Keratinocyte (primary cell): ENCODE data around the gene ANKFN1. TPM values are rescaled to one million over a fixed set of nuclear protein-coding genes. Genes with fewer than 3 reads are reported as not detected.

Source experiments
- DNase-seq: peaks from one replicate; pipeline ENCODE4 v3.0.0-alpha.2; 2011; ENCODE audit warnings: low read depth, missing footprints, low spot score
- FAIRE-seq: peaks from 2 replicates; lab custom pipeline; 2011; peaks lifted over from hg19 to GRCh38; lab: Jason Lieb, UNC
- H2AFZ ChIP-seq: 2 replicates; pipeline ENCODE4 v1.6.0; 2012; ENCODE audit warnings: low read length, control low read depth, inconsistent platforms; ENCODE audit not compliant: control insufficient read depth
- H3K27ac ChIP-seq: 2 replicates; pipeline ENCODE4 v1.5.1; 2011; ENCODE audit warnings: low read length; ENCODE audit not compliant: control insufficient read depth, insufficient read depth
- H3K27me3 ChIP-seq: 3 replicates; pipeline ENCODE4 v1.6.0; 2011; ENCODE audit warnings: low read length; ENCODE audit not compliant: control insufficient read depth, insufficient read depth; ENCODE audit errors: extremely low read depth
- H3K36me3 ChIP-seq, 2 experiments: 2 replicates in 1 of 2; 3 replicates in 1 of 2; pipeline ENCODE4 v1.5.1; 2011; ENCODE audit warnings: low read length in 2 of 2, mild to moderate bottlenecking in 1 of 2; ENCODE audit not compliant: control insufficient read depth in 2 of 2, insufficient read depth in 2 of 2; ENCODE audit errors: extremely low read depth in 1 of 2
- H3K4me1 ChIP-seq: 3 replicates; pipeline ENCODE4 v1.5.1; 2011; ENCODE audit warnings: low read length; ENCODE audit not compliant: control insufficient read depth, insufficient read depth; ENCODE audit errors: extremely low read depth
- H3K4me2 ChIP-seq: 3 replicates; pipeline ENCODE4 v1.6.0; 2011; ENCODE audit warnings: low read depth, low read length; ENCODE audit not compliant: control insufficient read depth, insufficient read depth; ENCODE audit errors: extremely low read depth
- H3K4me3 ChIP-seq, 3 experiments: fragments of 200-600 bp in 1 of 3; sonication (generic) in 1 of 3; 2 replicates in 2 of 3; 3 replicates in 1 of 3; pipeline ENCODE4 v1.5.1; 2011 to 2016; ENCODE audit warnings: low read length in 3 of 3, mild to moderate bottlenecking in 3 of 3, control low read depth in 2 of 3, inconsistent platforms in 1 of 3, low read depth in 1 of 3, mixed read lengths in 1 of 3, mixed run types in 1 of 3, moderate library complexity in 1 of 3; ENCODE audit not compliant: control insufficient read depth in 2 of 3, insufficient read depth in 2 of 3; ENCODE audit errors: extremely low read depth in 1 of 3
- H3K79me2 ChIP-seq: 2 replicates; pipeline ENCODE4 v1.6.0; 2012; ENCODE audit warnings: low read length; ENCODE audit not compliant: control insufficient read depth, insufficient read depth
- H3K9ac ChIP-seq: 3 replicates; pipeline ENCODE4 v1.6.0; 2011; ENCODE audit warnings: low read length; ENCODE audit not compliant: control insufficient read depth, insufficient read depth; ENCODE audit errors: extremely low read depth
- H3K9me1 ChIP-seq: 3 replicates; pipeline ENCODE4 v1.6.0; 2011; ENCODE audit warnings: low read length; ENCODE audit not compliant: control insufficient read depth, insufficient read depth; ENCODE audit errors: extremely low read depth
- H3K9me3 ChIP-seq: 2 replicates; pipeline ENCODE4 v1.5.1; 2012; ENCODE audit warnings: low read depth, low read length; ENCODE audit not compliant: control insufficient read depth
- H4K20me1 ChIP-seq: 3 replicates; pipeline ENCODE4 v1.6.0; 2011; ENCODE audit warnings: low read length; ENCODE audit not compliant: control insufficient read depth, insufficient read depth; ENCODE audit errors: extremely low read depth
- CTCF ChIP-seq, 3 experiments: IDR thresholded peaks in 1 of 3; conservative IDR thresholded peaks in 1 of 3; optimal IDR thresholded peaks in 1 of 3; 2 replicates in 2 of 3; 3 replicates in 1 of 3; pipeline versions ENCODE3 to v1.5.1; 2011; ENCODE audit warnings: low read length in 3 of 3, mild to moderate bottlenecking in 3 of 3, moderate library complexity in 2 of 3, control low read depth in 1 of 3, inconsistent platforms in 1 of 3; ENCODE audit not compliant: insufficient read depth in 2 of 3; ENCODE audit errors: extremely low read depth in 1 of 3
- EZH2 ChIP-seq: IDR thresholded peaks from one replicate; pipeline ENCODE4 v1.6.1; 2012; ENCODE audit warnings: inconsistent platforms, mild to moderate bottlenecking, low read length, moderate library complexity
- dilution Hi-C: fragments of 300-500 bp; cut with MboI; formaldehyde crosslinking; loops from one replicate; pipeline ENCODE4 v1.7.0; 2020; ENCODE audit warnings: low sequenced_read_pairs; ENCODE audit not compliant: extremely low pct_ligation_motif_present
- polyA plus RNA-seq, 5 experiments: library from polyadenylated mRNA; depleted of rRNA in 3 of 5; stranded (reverse) in 3 of 5; stranded (forward) in 1 of 5; unstranded in 1 of 5; fragments of >200 nt; gene quantifications; 1 replicate in 1 of 5; 2 replicates in 3 of 5; 3 replicates in 1 of 5; pipeline versions ENCODE4 v1.2.1 to v1.2.3, GENCODE V29; 2011 to 2012; ENCODE audit warnings: missing spikeins in 2 of 5, low read depth in 1 of 5, low replicate concordance in 1 of 5

The ANKFN1 gene
- polyA plus RNA-seq, 1 donor (not counting 4 experiments of a cell fraction or from before 2014, with no cell fraction given): 0.12 TPM

GRCh38 chr17:56549501-56549900, 396.2 kb downstream of the ANKFN1 start:
- dilution Hi-C loops: no loop called here

GRCh38 chr17:56557682-56558081, 404.4 kb downstream of the ANKFN1 start:
- Histone ChIP-seq H3K9me3 (no peaks in the 10 kb centered on the region), H3K4me1 (no peaks in the 10 kb centered on the region), H2AFZ (no peak overlapping the region), H3K4me2 (no peak overlapping the region), H3K9ac (no peak overlapping the region), H3K4me3 (no peak overlapping the region), H3K27me3 (no peaks in the 10 kb centered on the region), H3K27ac (no peak overlapping the region), H4K20me1 (no peaks in the 10 kb centered on the region), H3K79me2 (no peaks in the 10 kb centered on the region), H3K36me3 (no peaks in the 10 kb centered on the region), H3K9me1 (no peaks in the 10 kb centered on the region)
- no peak for FAIRE-seq
- no peak for DNase-seq
- dilution Hi-C loops: no loop called here
- TF ChIP-seq EZH2: no peak
- no peak for TF ChIP-seq CTCF (optimal IDR thresholded peaks at IDR 0.05 in 1 of 3, IDR thresholded peaks at IDR 0.05 in 1 of 3, conservative IDR thresholded peaks at IDR 0.05 in 1 of 3; ENCODE audit: extremely low read depth in 1 of 3, insufficient read depth in 2 of 3, low read length in 3 of 3)

More at GRCh38 chr17:56549501-56549900, 396.2 kb downstream of the ANKFN1 start:
- Histone ChIP-seq H3K79me2 (no peaks in the 10 kb centered on the region), H3K27me3 (no peaks in the 10 kb centered on the region), H3K9me1 (no peaks in the 10 kb centered on the region), H4K20me1 (no peaks in the 10 kb centered on the region), H3K9ac (no peak overlapping the region), H3K4me2 (no peak overlapping the region), H2AFZ (no peak overlapping the region), H3K4me1 (no peaks in the 10 kb centered on the region), H3K4me3 (no peak overlapping the region), H3K27ac (no peak overlapping the region), H3K9me3 (no peaks in the 10 kb centered on the region), H3K36me3 (no peaks in the 10 kb centered on the region)
- TF ChIP-seq CTCF (optimal IDR thresholded peaks at IDR 0.05 in 1 of 3, IDR thresholded peaks at IDR 0.05 in 1 of 3, conservative IDR thresholded peaks at IDR 0.05 in 1 of 3; ENCODE audit: extremely low read depth in 1 of 3, insufficient read depth in 2 of 3, low read length in 3 of 3) (no peak), EZH2 (no peak)
- DNase-seq (no peak), FAIRE-seq (no peak)
